Measurements from ENCODE around the gene GPC1. TPM values are rescaled to one million over a fixed set of nuclear protein-coding genes. Genes with fewer than 3 reads are reported as not detected.
"Not testable (repeated sequence)": the region's sequence is repeated elsewhere in the genome, so short reads cannot be mapped to it uniquely, and the experiment has no call there.

The GPC1 gene
- total RNA-seq (ENCODE audit: unreplicated experiment): 4.5 TPM
- long read RNA-seq, partial matches to known transcripts: 0 of 2 reads
- long read RNA-seq, other reads (novel, unspliced or antisense): 1 of 2 reads

- peaks cover 5% of the 10 kb centered on the region for H3K4me1 Mint-ChIP-seq (ENCODE audit: unreplicated experiment)
- H3K9me3 Mint-ChIP-seq (ENCODE audit: unreplicated experiment): no peaks in the 10 kb centered on the region
- no peaks in the 10 kb centered on the region for H3K36me3 Mint-ChIP-seq (ENCODE audit: low read depth, unreplicated experiment)
- H3K27ac Mint-ChIP-seq (ENCODE audit: unreplicated experiment): no peak within 1 kb of the TSS
- peaks cover 15% of the 10 kb centered on the region for H3K27me3 Mint-ChIP-seq (ENCODE audit: unreplicated experiment)
- TF ChIP-seq, protein P1, sequence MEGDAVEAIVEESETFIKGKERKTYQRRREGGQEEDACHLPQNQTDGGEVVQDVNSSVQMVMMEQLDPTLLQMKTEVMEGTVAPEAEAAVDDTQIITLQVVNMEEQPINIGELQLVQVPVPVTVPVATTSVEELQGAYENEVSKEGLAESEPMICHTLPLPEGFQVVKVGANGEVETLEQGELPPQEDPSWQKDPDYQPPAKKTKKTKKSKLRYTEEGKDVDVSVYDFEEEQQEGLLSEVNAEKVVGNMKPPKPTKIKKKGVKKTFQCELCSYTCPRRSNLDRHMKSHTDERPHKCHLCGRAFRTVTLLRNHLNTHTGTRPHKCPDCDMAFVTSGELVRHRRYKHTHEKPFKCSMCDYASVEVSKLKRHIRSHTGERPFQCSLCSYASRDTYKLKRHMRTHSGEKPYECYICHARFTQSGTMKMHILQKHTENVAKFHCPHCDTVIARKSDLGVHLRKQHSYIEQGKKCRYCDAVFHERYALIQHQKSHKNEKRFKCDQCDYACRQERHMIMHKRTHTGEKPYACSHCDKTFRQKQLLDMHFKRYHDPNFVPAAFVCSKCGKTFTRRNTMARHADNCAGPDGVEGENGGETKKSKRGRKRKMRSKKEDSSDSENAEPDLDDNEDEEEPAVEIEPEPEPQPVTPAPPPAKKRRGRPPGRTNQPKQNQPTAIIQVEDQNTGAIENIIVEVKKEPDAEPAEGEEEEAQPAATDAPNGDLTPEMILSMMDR (IDR thresholded peaks at IDR 0.05; ENCODE audit: unreplicated experiment): no peak
- DNase-seq (ENCODE audit: low spot score): peak; percentile 51
- H3K4me3 Mint-ChIP-seq (ENCODE audit: unreplicated experiment): peak within 1 kb of the TSS; percentile 88
These were observed at the start of gene GPC1 for GRCh38 chr2:240435457-240435947. Gene GPC1, plus strand, starts transcription at chr2:240435663. Its CDS starts 256 bp downstream, at chr2:240435919.

DNA sequence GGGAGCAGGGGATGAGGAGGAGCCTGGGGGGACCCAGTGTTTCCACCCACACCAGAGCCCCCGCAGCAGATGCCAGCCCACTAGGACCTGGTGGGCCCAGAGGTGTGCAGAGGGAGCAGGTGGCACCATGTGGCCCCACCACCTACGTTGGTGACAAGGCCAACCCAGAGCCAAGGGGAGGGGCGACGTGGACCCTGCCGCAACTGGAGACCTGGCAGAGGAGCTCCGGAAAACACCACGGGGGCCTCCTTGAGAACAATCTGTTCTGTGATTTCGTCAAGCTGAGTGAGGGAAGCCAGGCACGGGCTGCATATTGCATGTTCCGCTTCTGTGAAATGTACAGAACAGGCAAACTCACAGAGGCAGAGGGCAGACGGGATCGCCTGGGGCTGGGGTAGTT, 49.1 kb upstream of the GPC1 start:
- Mint-ChIP-seq H3K36me3 (ENCODE audit: low read depth, unreplicated experiment) (no peaks in the 10 kb centered on the region), H3K4me1 (ENCODE audit: unreplicated experiment) (no peaks in the 10 kb centered on the region), H3K9me3 (ENCODE audit: unreplicated experiment) (no peaks in the 10 kb centered on the region), H3K27ac (ENCODE audit: unreplicated experiment) (no peak overlapping the region), H3K27me3 (ENCODE audit: unreplicated experiment) (peaks cover 7% of the 10 kb centered on the region), H3K4me3 (ENCODE audit: unreplicated experiment) (no peak overlapping the region)
- no peak for DNase-seq (ENCODE audit: low spot score)
- TF ChIP-seq, protein P1 (IDR thresholded peaks at IDR 0.05; ENCODE audit: unreplicated experiment): no peak

GRCh38 chr2:240386743-240387142, 48.7 kb upstream of the GPC1 start:
- H3K27me3 Mint-ChIP-seq (ENCODE audit: unreplicated experiment); H3K4me3 Mint-ChIP-seq (ENCODE audit: unreplicated experiment); H3K4me1 Mint-ChIP-seq (ENCODE audit: unreplicated experiment); H3K9me3 Mint-ChIP-seq (ENCODE audit: unreplicated experiment); H3K36me3 Mint-ChIP-seq (ENCODE audit: low read depth, unreplicated experiment); DNase-seq (ENCODE audit: low spot score); H3K27ac Mint-ChIP-seq (ENCODE audit: unreplicated experiment): not testable (repeated sequence)

DNA sequence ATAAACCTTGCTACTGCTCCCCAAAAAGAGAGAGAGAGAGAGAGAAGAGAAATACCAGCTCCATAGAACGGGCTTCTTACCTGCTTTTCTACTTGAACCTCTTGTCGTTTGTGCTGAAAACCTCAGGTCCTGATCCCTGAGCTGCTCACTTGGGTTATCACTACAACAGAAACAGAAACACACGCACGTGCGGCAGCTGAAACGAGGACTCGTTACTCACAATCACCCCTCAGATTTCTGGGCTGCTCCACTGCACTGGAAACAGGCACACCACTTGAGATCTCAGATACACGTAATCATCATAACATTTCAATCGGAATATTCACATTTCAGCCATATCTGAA, 48.2 kb upstream of the GPC1 start:
- TF ChIP-seq, protein P1 (IDR thresholded peaks at IDR 0.05; ENCODE audit: unreplicated experiment): no peak
- Mint-ChIP-seq H3K4me1 (ENCODE audit: unreplicated experiment) (no peaks in the 10 kb centered on the region), H3K27ac (ENCODE audit: unreplicated experiment) (no peak overlapping the region), H3K4me3 (ENCODE audit: unreplicated experiment) (no peak overlapping the region), H3K9me3 (ENCODE audit: unreplicated experiment) (no peaks in the 10 kb centered on the region), H3K36me3 (ENCODE audit: low read depth, unreplicated experiment) (no peaks in the 10 kb centered on the region), H3K27me3 (ENCODE audit: unreplicated experiment) (peaks cover 7% of the 10 kb centered on the region)
- DNase-seq (ENCODE audit: low spot score): no peak

GRCh38 chr2:240387669-240388358, 47.6 kb upstream of the GPC1 start:
- Mint-ChIP-seq H3K4me1 (ENCODE audit: unreplicated experiment) (peaks cover 4% of the 10 kb centered on the region), H3K27me3 (ENCODE audit: unreplicated experiment) (peaks cover 7% of the 10 kb centered on the region), H3K9me3 (ENCODE audit: unreplicated experiment) (no peaks in the 10 kb centered on the region), H3K36me3 (ENCODE audit: low read depth, unreplicated experiment) (no peaks in the 10 kb centered on the region), H3K4me3 (ENCODE audit: unreplicated experiment) (no peak overlapping the region), H3K27ac (ENCODE audit: unreplicated experiment) (no peak overlapping the region)
- TF ChIP-seq, protein P1 (IDR thresholded peaks at IDR 0.05; ENCODE audit: unreplicated experiment): no peak
- no peak for DNase-seq (ENCODE audit: low spot score)
